WTC11 (cell line): ENCODE measurements around the gene SPATA2L. TPM values are rescaled to one million over a fixed set of nuclear protein-coding genes. Genes with fewer than 3 reads are reported as not detected.

ENCODE experiments used
- AFF4 ChIP-seq: sonication (generic); formaldehyde crosslinking; IDR thresholded peaks from 2 replicates; pipeline ENCODE4 v1.8.1; 2023; ENCODE audit warnings: mild to moderate bottlenecking, missing genetic modification reagents, borderline replicate concordance
- ATF3 ChIP-seq: sonication (generic); formaldehyde crosslinking; conservative IDR thresholded peaks from 2 replicates; pipeline ENCODE4 v1.8.1; 2022; ENCODE audit warnings: mild to moderate bottlenecking, missing genetic modification reagents
- ATF6 ChIP-seq: sonication (generic); formaldehyde crosslinking; IDR thresholded peaks from 2 replicates; pipeline ENCODE4 v1.8.1; 2023; ENCODE audit warnings: mild to moderate bottlenecking, missing genetic modification reagents
- CBFB ChIP-seq: sonication (generic); formaldehyde crosslinking; IDR thresholded peaks from 2 replicates; pipeline ENCODE4 v1.8.1; 2022; ENCODE audit warnings: mild to moderate bottlenecking, low read depth, missing genetic modification reagents
- CREB1 ChIP-seq: sonication (generic); formaldehyde crosslinking; IDR thresholded peaks from 2 replicates; pipeline ENCODE4 v1.8.0; 2023; ENCODE audit warnings: mild to moderate bottlenecking, missing genetic modification reagents
- E2F4 ChIP-seq: sonication (generic); formaldehyde crosslinking; IDR thresholded peaks from 2 replicates; pipeline ENCODE4 v1.8.1; 2022; ENCODE audit warnings: low read depth, mild to moderate bottlenecking, moderate library complexity, missing genetic modification reagents, borderline replicate concordance
- E2F5 ChIP-seq: sonication (generic); formaldehyde crosslinking; IDR thresholded peaks from 2 replicates; pipeline ENCODE4 v1.8.1; 2022; ENCODE audit warnings: mild to moderate bottlenecking, moderate library complexity, missing genetic modification reagents
- ELF4 ChIP-seq: sonication (generic); formaldehyde crosslinking; IDR thresholded peaks from 2 replicates; pipeline ENCODE4 v1.8.1; 2022; ENCODE audit warnings: low read depth, mild to moderate bottlenecking, moderate library complexity, missing genetic modification reagents
- EMX1 ChIP-seq: fragments of 250-450 bp; sonication (Bioruptor Pico); IDR thresholded peaks from 2 replicates; pipeline ENCODE4 v1.8.0; 2021; ENCODE audit warnings: mild to moderate bottlenecking
- ERG ChIP-seq: fragments of 250-450 bp; sonication (Bioruptor Pico); IDR thresholded peaks from 2 replicates; pipeline ENCODE4 v1.8.0; 2021; ENCODE audit warnings: mild to moderate bottlenecking
- ESRRA ChIP-seq: sonication (generic); formaldehyde crosslinking; IDR thresholded peaks from 2 replicates; pipeline ENCODE4 v1.8.1; 2022; ENCODE audit warnings: mild to moderate bottlenecking, missing genetic modification reagents, borderline replicate concordance
- FOXP1 ChIP-seq: sonication (generic); formaldehyde crosslinking; IDR thresholded peaks from 2 replicates; pipeline ENCODE4 v1.8.0; 2022; ENCODE audit warnings: missing genetic modification reagents, mild to moderate bottlenecking, moderate library complexity, borderline replicate concordance
- IRF2 ChIP-seq: sonication (generic); formaldehyde crosslinking; IDR thresholded peaks from 2 replicates; pipeline ENCODE4 v1.8.0; 2022; ENCODE audit warnings: low read depth, missing genetic modification reagents, borderline replicate concordance
- MAX ChIP-seq: sonication (generic); formaldehyde crosslinking; IDR thresholded peaks from 2 replicates; pipeline ENCODE4 v1.8.0; 2022; ENCODE audit warnings: mild to moderate bottlenecking, missing genetic modification reagents
- NFE2L1 ChIP-seq: sonication (generic); formaldehyde crosslinking; IDR thresholded peaks from 2 replicates; pipeline ENCODE4 v1.8.1; 2023; ENCODE audit warnings: missing genetic modification reagents
- PRRX2 ChIP-seq: fragments of 250-450 bp; sonication (Bioruptor Pico); IDR thresholded peaks from 2 replicates; pipeline ENCODE4 v1.8.0; 2021; ENCODE audit warnings: mild to moderate bottlenecking
- RORB ChIP-seq: fragments of 250-450 bp; sonication (Bioruptor Pico); IDR thresholded peaks from 2 replicates; pipeline ENCODE4 v1.9.0; 2021; ENCODE audit warnings: mild to moderate bottlenecking
- SMAD4 ChIP-seq: sonication (generic); formaldehyde crosslinking; IDR thresholded peaks from 2 replicates; pipeline ENCODE4 v1.8.0; 2022; ENCODE audit warnings: mild to moderate bottlenecking, missing genetic modification reagents
- SOX15 ChIP-seq: fragments of 250-450 bp; sonication (Bioruptor Pico); IDR thresholded peaks from 2 replicates; pipeline ENCODE4 v1.9.0; 2021; ENCODE audit warnings: mild to moderate bottlenecking
- TP53 ChIP-seq: sonication (generic); formaldehyde crosslinking; IDR thresholded peaks from 2 replicates; pipeline ENCODE4 v1.8.1; 2023; ENCODE audit warnings: mild to moderate bottlenecking, missing genetic modification reagents
- USF1 ChIP-seq: sonication (generic); formaldehyde crosslinking; IDR thresholded peaks from 2 replicates; pipeline ENCODE4 v1.8.0; 2022; ENCODE audit warnings: mild to moderate bottlenecking, missing genetic modification reagents
- ZBTB21 ChIP-seq: sonication (generic); formaldehyde crosslinking; IDR thresholded peaks from 2 replicates; pipeline ENCODE4 v1.8.1; 2023; ENCODE audit warnings: mild to moderate bottlenecking, missing genetic modification reagents, borderline replicate concordance
- ZNF138 ChIP-seq: sonication (generic); formaldehyde crosslinking; conservative IDR thresholded peaks from 2 replicates; pipeline ENCODE4 v1.8.1; 2022; ENCODE audit warnings: mild to moderate bottlenecking, moderate library complexity, missing genetic modification reagents
- ZSCAN18 ChIP-seq: fragments of 250-450 bp; sonication (Bioruptor Pico); IDR thresholded peaks from 2 replicates; pipeline ENCODE4 v2.1.2; 2022; ENCODE audit warnings: mild to moderate bottlenecking, moderate library complexity
- total RNA-seq: library from RNA; stranded (reverse); gene quantifications from 3 replicates; pipeline ENCODE4 v1.2.3, GENCODE V29; 2021

The SPATA2L gene
- total RNA-seq, 1 experiment from 2014 or later = 15.7 TPM

GRCh38 chr16:89720813-89721545 is 19.5 kb upstream of the SPATA2L start, which contains the start of the genes VPS9D1 and ZNF276 (continued):
- no peak for TF ChIP-seq ERG (CRISPR knock-in tag)
- peak; percentile 66; the same call in 1 of the 2 replicates for TF ChIP-seq E2F4
- TF ChIP-seq ESRRA (CRISPR knock-in tag) = peak; percentile 67
- no peak for TF ChIP-seq ATF6 (CRISPR knock-in tag)
- no peak for TF ChIP-seq NFE2L1 (CRISPR knock-in tag)
- peak; percentile 70; the same call in 1 of the 2 replicates for TF ChIP-seq CBFB (CRISPR knock-in tag)
- TF ChIP-seq ELF4 (CRISPR knock-in tag) = no peak; the same call in none of the 2 replicates
- 0 out of 2 replicates have a peak, but pooled peaks have one; percentile 19 for TF ChIP-seq SMAD4
- TF ChIP-seq FOXP1 (CRISPR knock-in tag) = peak; percentile 87
- TF ChIP-seq SOX15 = no peak
- TF ChIP-seq USF1 (CRISPR knock-in tag) = no peak
- no peak for TF ChIP-seq ATF3 (CRISPR knock-in tag)
- no peak; the same call in 1 of the 2 replicates for TF ChIP-seq EMX1
- TF ChIP-seq PRRX2 (CRISPR knock-in tag) = no peak
- no peak for TF ChIP-seq ZNF138 (CRISPR knock-in tag)
- peak; percentile 96 for TF ChIP-seq TP53 (CRISPR knock-in tag)
- 0 out of 2 replicates have a peak, but pooled peaks have one; percentile 64 for TF ChIP-seq IRF2
- TF ChIP-seq E2F5 (CRISPR knock-in tag) = 0 out of 2 replicates have a peak, but pooled peaks have one; percentile 58
- no peak for TF ChIP-seq RORB (CRISPR knock-in tag)
- no peak for TF ChIP-seq ZSCAN18 (CRISPR knock-in tag)
- TF ChIP-seq ZBTB21 = 0 out of 2 replicates have a peak, but pooled peaks have one; percentile 12
- TF ChIP-seq CREB1 (CRISPR knock-in tag) = no peak
- TF ChIP-seq MAX (CRISPR knock-in tag) = no peak; the same call in none of the 2 replicates
- TF ChIP-seq AFF4 (CRISPR knock-in tag) = no peak
